ENCODE results near the gene TANC1. TPM values are rescaled to one million over a fixed set of nuclear protein-coding genes. Genes with fewer than 3 reads are reported as not detected.

The TANC1 gene
- total and polyA plus RNA-seq, 7 donors = 3.6 to 74.5 (median 47.0) TPM

GRCh38 chr2:159196393-159196925 is 228.0 kb downstream of the TANC1 start:
- 97% methylated on average over 14 of the region's 14 CpGs for WGBS, 2 donors
- Histone ChIP-seq H3K27me3 (no peaks in the 10 kb centered on the region), H3K27ac (no peak overlapping the region), H3K4me3 (no peak overlapping the region), H3K9me3 (no peaks in the 10 kb centered on the region), H3K36me3 (peaks cover 3 to 53% (median 10%) of the 10 kb centered on the region in 4 donors), H3K4me1 (peaks cover 0 to 22% (median 9%) of the 10 kb centered on the region in 4 donors)
- no peak for TF ChIP-seq POLR2AphosphoS5 (IDR thresholded peaks at IDR 0.05)
- no peak for TF ChIP-seq CTCF (IDR thresholded peaks at IDR 0.05)
- no peak for TF ChIP-seq POLR2A (IDR thresholded peaks at IDR 0.05)
- no peak for TF ChIP-seq EP300 (IDR thresholded peaks at IDR 0.05)
- DNase-seq = no peak
- intact Hi-C loops (cut with DNase I) = no loop called here

DNA sequence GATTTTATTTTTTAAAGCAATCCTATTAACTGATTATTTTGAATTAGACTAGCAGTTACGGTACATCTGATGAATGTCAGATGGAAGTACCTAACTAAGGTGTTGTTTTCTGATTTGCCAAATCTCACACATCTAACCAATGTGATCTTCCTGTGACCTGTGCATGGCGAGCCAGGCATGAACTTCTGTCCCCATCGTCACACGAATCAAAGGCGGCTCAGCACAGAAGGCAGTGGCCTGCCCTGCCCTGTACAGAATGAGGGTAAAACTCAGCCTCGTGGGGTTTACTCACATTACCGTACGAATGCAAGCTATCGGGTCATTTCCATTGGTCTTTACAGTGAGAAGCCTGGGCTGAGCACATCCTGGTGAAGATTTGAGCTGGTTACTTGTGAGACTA is 230.8 kb downstream of the TANC1 start:
- Histone ChIP-seq H3K27me3 (no peaks in the 10 kb centered on the region), H3K4me3 (no peak overlapping the region), H3K36me3 (peaks cover 3 to 52% (median 9%) of the 10 kb centered on the region in 4 donors), H3K9me3 (no peaks in the 10 kb centered on the region), H3K27ac (peak overlapping the region in 2 of 4 donors; percentile 71 to 78), H3K4me1 (peaks cover 0 to 48% (median 32%) of the 10 kb centered on the region in 4 donors)
- TF ChIP-seq CTCF (IDR thresholded peaks at IDR 0.05) (no peak), POLR2AphosphoS5 (IDR thresholded peaks at IDR 0.05) (no peak), EP300 (IDR thresholded peaks at IDR 0.05) (no peak), POLR2A (IDR thresholded peaks at IDR 0.05) (no peak)
- WGBS, 2 donors = 87 to 94% methylated on average over 9 of the region's 9 CpGs
- DNase-seq = no peak
- intact Hi-C loops (cut with DNase I) = no loop called here

- Histone ChIP-seq H3K36me3 (peaks cover 3 to 48% (median 8%) of the 10 kb centered on the region in 4 donors), H3K9me3 (no peaks in the 10 kb centered on the region), H3K27ac (peak overlapping the region; percentile 3 to 78 (median 38)), H3K27me3 (no peaks in the 10 kb centered on the region), H3K4me3 (no peak overlapping the region), H3K4me1 (peaks cover 0 to 52% (median 32%) of the 10 kb centered on the region in 4 donors)
- TF ChIP-seq CTCF (IDR thresholded peaks at IDR 0.05) (no peak), EP300 (IDR thresholded peaks at IDR 0.05) (no peak), POLR2A (IDR thresholded peaks at IDR 0.05) (no peak), POLR2AphosphoS5 (IDR thresholded peaks at IDR 0.05) (no peak)
- 89 to 96% methylated on average over 4 of the region's 4 CpGs for WGBS, 2 donors
- DNase-seq = no peak
- intact Hi-C loops (cut with DNase I) = no loop called here
These were observed 231.5 kb downstream of the TANC1 start for GRCh38 chr2:159199761-159200465.

- Histone ChIP-seq H3K36me3 (peaks cover 3 to 46% (median 9%) of the 10 kb centered on the region in 4 donors), H3K9me3 (no peaks in the 10 kb centered on the region), H3K4me3 (no peak overlapping the region), H3K4me1 (peaks cover 0 to 52% (median 32%) of the 10 kb centered on the region in 4 donors), H3K27ac (peak overlapping the region; percentile 5 to 78 (median 48)), H3K27me3 (no peaks in the 10 kb centered on the region)
- DNase-seq = no peak
- WGBS, 2 donors = 80 to 85% methylated on average over 1 of the region's 1 CpG
- intact Hi-C loops (cut with DNase I) = no loop called here
- TF ChIP-seq CTCF (IDR thresholded peaks at IDR 0.05) (no peak), POLR2AphosphoS5 (IDR thresholded peaks at IDR 0.05) (peak in 1 of 4 donors; percentile 56), POLR2A (IDR thresholded peaks at IDR 0.05) (no peak)
These were observed 232.1 kb downstream of the TANC1 start for GRCh38 chr2:159200498-159200897.

All from sigmoid colon (tissue), 7 donors.